GM12878 (cell line): ENCODE data around the gene ING5. TPM values are rescaled to one million over a fixed set of nuclear protein-coding genes. Genes with fewer than 3 reads are reported as not detected.

ENCODE experiments used
- ATAC-seq: fragments of 200-7000 bp; cut with Tn5 transposase; 3 replicates; pipeline ENCODE4 v1.9.1; 2020; ENCODE audit warnings: mild to moderate bottlenecking, moderate library complexity
- BruUV-seq: library from RNA; stranded (reverse); fragments of 400-500 nt; replicated peaks from 2 replicates; lab custom pipeline; 2021; lab: Mats Ljungman, UMichigan
- CTCF ChIA-PET: fragments of 300-600 bp; sonication (Branson Sonifier 250); formaldehyde crosslinking; extraction: SDS; loops from one replicate; lab custom pipeline; 2021; ENCODE audit warnings: inconsistent platforms; lab: Yijun Ruan, JAX
- POLR2A ChIA-PET: fragments of 350-600 bp; formaldehyde crosslinking; extraction: SDS; loops from one replicate; lab custom pipeline; 2021; ENCODE audit warnings: inconsistent platforms; lab: Charles Lee
- RAD21 ChIA-PET: fragments of 300-600 bp; sonication (Branson Sonifier 250); formaldehyde crosslinking; loops from one replicate; lab custom pipeline; 2023; ENCODE audit warnings: antibody characterized with exemption; ENCODE audit not compliant: unreplicated experiment; lab: Charles Lee
- SMC1A ChIA-PET: fragments of 300-600 bp; sonication (Branson Sonifier 250); formaldehyde crosslinking; loops from one replicate; lab custom pipeline; 2023; ENCODE audit not compliant: unreplicated experiment, uncharacterized antibody; lab: Charles Lee
- DNase-seq: peaks from one replicate; pipeline ENCODE4 v3.0.0-alpha.2; 2011; ENCODE audit warnings: low read depth, low spot score
- FAIRE-seq: peaks from 3 replicates; lab custom pipeline; 2011; peaks lifted over from hg19 to GRCh38; lab: Jason Lieb, UNC
- H2AFZ ChIP-seq: 2 replicates; pipeline ENCODE4 v1.6.0; 2011; ENCODE audit warnings: low read depth, low read length, control low read depth; ENCODE audit not compliant: control insufficient read depth
- H3K27ac ChIP-seq: 2 replicates; pipeline ENCODE4 v1.5.1; 2011; ENCODE audit warnings: control low read depth; ENCODE audit not compliant: control insufficient read depth, insufficient read depth
- H3K27me3 ChIP-seq, 2 experiments: replicated peaks in 1 of 2; 2 replicates each; pipeline versions ENCODE4 v1.6.0 to v1.6.1; 2011; ENCODE audit warnings: low read length in 1 of 2; ENCODE audit not compliant: control insufficient read depth in 2 of 2, insufficient read depth in 2 of 2
- H3K36me3 ChIP-seq, 2 experiments: 2 replicates each; pipeline ENCODE4 v1.5.1; 2011; ENCODE audit warnings: low read length in 1 of 2; ENCODE audit not compliant: control insufficient read depth in 2 of 2, insufficient read depth in 2 of 2
- H3K4me1 ChIP-seq: 2 replicates; pipeline ENCODE4 v1.6.1; 2011; ENCODE audit warnings: mild to moderate bottlenecking, low read length, moderate library complexity, mixed read lengths; ENCODE audit not compliant: control insufficient read depth, insufficient read depth
- H3K4me2 ChIP-seq: 2 replicates; pipeline ENCODE4 v1.6.0; 2011; ENCODE audit warnings: control low read depth; ENCODE audit not compliant: control insufficient read depth, insufficient read depth
- H3K4me3 ChIP-seq: fragments of 200-600 bp; sonication (generic); 2 replicates; pipeline ENCODE4 v1.5.1; 2016
- H3K79me2 ChIP-seq: 2 replicates; pipeline ENCODE4 v1.6.0; 2011; ENCODE audit warnings: low read length; ENCODE audit not compliant: control insufficient read depth, insufficient read depth
- H3K9ac ChIP-seq: 2 replicates; pipeline ENCODE4 v1.8.0; 2011; ENCODE audit warnings: low read length, control low read depth, mixed read lengths; ENCODE audit not compliant: control insufficient read depth, insufficient read depth
- H3K9me3 ChIP-seq: replicated peaks from 3 replicates; pipeline ENCODE4 v1.5.1; 2011; ENCODE audit warnings: mild to moderate bottlenecking, low read length; ENCODE audit not compliant: control insufficient read depth, insufficient read depth
- H4K20me1 ChIP-seq: 2 replicates; pipeline ENCODE4 v1.6.0; 2011; ENCODE audit not compliant: control insufficient read depth, insufficient read depth
- ATF3 ChIP-seq: IDR thresholded peaks from 2 replicates; pipeline ENCODE4 v1.6.1; 2011; ENCODE audit warnings: low read depth, mild to moderate bottlenecking, low read length, moderate library complexity, borderline replicate concordance; ENCODE audit errors: extremely low read depth
- BACH1 ChIP-seq: fragments of 450-650 bp; IDR thresholded peaks from 2 replicates; pipeline ENCODE4 v1.6.1; 2017; ENCODE audit warnings: mild to moderate bottlenecking, borderline replicate concordance
- LARP7 ChIP-seq: fragments of 450-650 bp; IDR thresholded peaks from 2 replicates; pipeline ENCODE4 v1.6.1; 2017; ENCODE audit warnings: mild to moderate bottlenecking
- RUNX3 ChIP-seq: IDR thresholded peaks from 2 replicates; pipeline ENCODE4 v1.6.1; 2012; ENCODE audit warnings: low read length, inconsistent platforms
- TCF3 ChIP-seq: IDR thresholded peaks from 2 replicates; pipeline ENCODE4 v1.6.1; 2012; ENCODE audit warnings: low read depth, mild to moderate bottlenecking, low read length, borderline replicate concordance; ENCODE audit not compliant: insufficient read depth
- WGBS: methylation state at CpG from one replicate; pipeline ENCODE4 v1.1.6; 2016; ENCODE audit warnings: low lambda C conversion rate; ENCODE audit not compliant: insufficient replicate concordance, insufficient coverage; ENCODE audit errors: missing lambda C conversion rate; 5-methylcytosine and 5-hydroxymethylcytosine counted together
- in situ Hi-C: fragments of 300-500 bp; cut with MboI; formaldehyde crosslinking; loops from 9 replicates; pipeline ENCODE4 v1.14.3; 2018; ENCODE audit warnings: mixed read lengths
- intact Hi-C: fragments of 100-400 bp; cut with micrococcal nuclease; formaldehyde crosslinking; loops from one replicate; pipeline ENCODE4 v1.14.2; 2022; ENCODE audit not compliant: unreplicated experiment
- polyA plus RNA-seq, 11 experiments: library from polyadenylated mRNA; depleted of rRNA in 4 of 11; unstranded in 6 of 11; stranded (reverse) in 5 of 11; fragments of >200 nt; fragmentation: Nextera tagmentation in 4 of 11; fragmentation: Illumina TruSeq in 1 of 11; extraction: Ambion mirVana in 4 of 11; extraction: Trizol in 1 of 11; gene quantifications; 1 replicate in 1 of 11; 2 replicates in 10 of 11; pipeline versions ENCODE4 v1.2.1 to v1.2.3, GENCODE V29; 2011 to 2016; ENCODE audit warnings: inconsistent platforms in 2 of 11, missing spikeins in 2 of 11, low read depth in 1 of 11
- total RNA-seq, 4 experiments: library from RNA; depleted of rRNA in 3 of 4; stranded (reverse); fragments of >200 nt in 3 of 4; fragmentation: Illumina TruSeq in 1 of 4; extraction: Trizol in 1 of 4; gene quantifications; 2 replicates each; pipeline versions ENCODE4 v1.2.1 to v1.2.3, GENCODE V29; 2013 to 2021

ING5 gene
- total and polyA plus RNA-seq, 10 of the 15 experiments (the other 5 are each of a cell fraction or from before 2014, with no cell fraction given), result 10.0 to 46.1 (median 27.2) TPM

GRCh38 chr2:241686324-241686649 lies 15.6 kb upstream of the ING5 start:
- SMC1A ChIA-PET, result interaction anchor here (0.8 to 1.6 kb wide), 2 partner anchors 16 to 383 kb away, joined by 3 read pairs; partner anchors contain the start of gene ING5
- DNase-seq, result no peak
- ATAC-seq, result peak; percentile 27

More at GRCh38 chr2:241686324-241686649, 15.6 kb upstream of the ING5 start:
- no peaks in the 10 kb centered on the region for H3K9me3 ChIP-seq
- ChIA-PET POLR2A (interaction anchor here (0.7 to 1.8 kb wide), 7 partner anchors 12 to 372 kb away, joined by 3 to 9 read pairs (median 4); partner anchors contain the start of gene ING5), RAD21 (interaction anchor here (1.0 to 1.7 kb wide), 8 partner anchors 15 to 467 kb away, joined by 3 to 18 read pairs (median 5); partner anchors contain the start of gene ING5), CTCF (interaction anchor here (1.0 to 1.6 kb wide), 5 partner anchors 16 to 192 kb away, joined by 3 to 13 read pairs (median 4); partner anchors contain the start of genes ATG4B, D2HGDH, ING5 and THAP4)
- H3K79me2 ChIP-seq, result peaks cover 35% of the 10 kb centered on the region
- H2AFZ ChIP-seq, result peak overlapping the region; percentile 85
- intact Hi-C loops (loop anchor here (1.0 to 5.0 kb wide), 2 partner anchors 46 to 195 kb away; partner anchors contain the start of gene D2HGDH), in situ Hi-C loops (no loop called here)
- WGBS, result 1% methylated on average over 37 of the region's 37 CpGs
- no TSS peak for BruUV-seq
- H3K4me1 ChIP-seq, result peaks cover 7% of the 10 kb centered on the region; the same call in 1 of the 2 replicates
- peak overlapping the region; percentile 69 for H3K4me2 ChIP-seq
- peak overlapping the region; percentile 87 for H3K4me3 ChIP-seq
- H4K20me1 ChIP-seq, result no peaks in the 10 kb centered on the region
- FAIRE-seq, result no peak
- H3K27me3 ChIP-seq, result no peaks in the 10 kb centered on the region
- H3K36me3 ChIP-seq, result peaks cover 9 to 13% of the 10 kb centered on the region in 2 experiments; a peak in 3 of 4 replicates
- peak overlapping the region; percentile 90 for H3K27ac ChIP-seq
- H3K9ac ChIP-seq, result peak overlapping the region; percentile 97
- TF ChIP-seq TCF3, result no peak
- peak; percentile 58 for TF ChIP-seq RUNX3
- TF ChIP-seq LARP7, result peak; percentile 34; the same call in 1 of the 2 replicates
- no peak for TF ChIP-seq ATF3
- TF ChIP-seq BACH1, result 0 out of 2 replicates have a peak, but pooled peaks have one; percentile 11
